ENCODE measurements around the gene TXNL1.

DNA sequence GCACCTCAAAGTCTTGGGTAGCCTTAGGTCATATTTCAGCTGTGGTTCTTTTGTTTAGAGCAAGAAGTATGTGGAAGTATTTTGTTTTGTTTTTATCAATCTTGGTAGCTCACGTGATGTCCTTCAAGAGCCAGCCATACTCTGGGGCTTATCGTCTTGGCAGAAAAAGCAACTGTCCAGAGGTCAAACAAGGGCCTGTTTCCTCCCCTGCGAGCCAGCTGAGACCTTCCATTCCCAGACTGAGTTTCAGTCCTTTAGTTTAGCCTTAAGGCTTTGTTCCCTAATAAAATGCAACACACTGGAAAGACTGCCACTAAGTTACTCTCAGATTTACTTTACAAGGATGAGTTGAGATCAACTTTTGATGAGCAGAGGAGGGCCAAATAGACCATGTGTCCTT, 63.5 kb downstream of the TXNL1 start:
- TF ChIP-seq CTCF (IDR thresholded peaks at IDR 0.05) (no peak), POLR2A (IDR thresholded peaks at IDR 0.05) (no peak)
